HepG2 (cell line): ENCODE data around the gene JPT2. TPM values are rescaled to one million over a fixed set of nuclear protein-coding genes. Genes with fewer than 3 reads are reported as not detected.
A peak's percentile ranks its signal among the peaks of the same experiment; 100 is the strongest.
"Not testable (repeated sequence)": the region's sequence is repeated elsewhere in the genome, so short reads cannot be mapped to it uniquely, and the experiment has no call there.

Experiments
- ADNP ChIP-seq: sonication (generic); formaldehyde crosslinking; IDR thresholded peaks from 2 replicates; pipeline ENCODE4 v1.4.0; 2020; ENCODE audit warnings: missing genetic modification reagents
- CEBPG ChIP-seq: IDR thresholded peaks from 2 replicates; pipeline ENCODE4 v1.6.1; 2016
- DPF2 ChIP-seq: sonication (generic); formaldehyde crosslinking; IDR thresholded peaks from 2 replicates; pipeline ENCODE4 v1.4.0; 2020; ENCODE audit warnings: mild to moderate bottlenecking, low read depth, missing genetic modification reagents, borderline replicate concordance
- FOXP1 ChIP-seq, 2 experiments: fragments of 450-650 bp in 1 of 2; IDR thresholded peaks; 2 replicates each; pipeline ENCODE4 v1.6.1; 2017 to 2018; ENCODE audit warnings: antibody characterized with exemption in 1 of 2
- GABPA ChIP-seq, 2 experiments: IDR thresholded peaks; 2 replicates each; pipeline ENCODE4 v1.6.1; 2011 to 2016; ENCODE audit warnings: low read depth in 2 of 2, low read length in 1 of 2, missing biosample characterization in 1 of 2, missing genetic modification characterization in 1 of 2
- HNF4A ChIP-seq: sonication (generic); formaldehyde crosslinking; IDR thresholded peaks from 2 replicates; pipeline ENCODE4 v1.4.0; 2020; ENCODE audit warnings: missing genetic modification reagents
- HOXA3 ChIP-seq: sonication (generic); formaldehyde crosslinking; IDR thresholded peaks from 2 replicates; pipeline ENCODE4 v1.5.0; 2020; ENCODE audit warnings: missing genetic modification reagents
- KDM1A ChIP-seq: IDR thresholded peaks from 2 replicates; pipeline ENCODE4 v1.6.1; 2016; ENCODE audit warnings: missing compliant biosample characterization
- PHF5A ChIP-seq: IDR thresholded peaks from one replicate; pipeline ENCODE4 v1.6.1; 2018; ENCODE audit warnings: low read depth, missing genetic modification reagents; ENCODE audit not compliant: unreplicated experiment
- SALL1 ChIP-seq: sonication (generic); formaldehyde crosslinking; IDR thresholded peaks from 2 replicates; pipeline ENCODE4 v1.8.0; 2022; ENCODE audit warnings: mild to moderate bottlenecking, missing genetic modification reagents
- SOX13 ChIP-seq, 3 experiments: fragments of 450-650 bp in 1 of 3; sonication (generic) in 1 of 3; formaldehyde crosslinking in 1 of 3; IDR thresholded peaks in 2 of 3; conservative IDR thresholded peaks in 1 of 3; 2 replicates each; pipeline versions ENCODE4 v1.5.0 to v1.6.1; 2016 to 2020; ENCODE audit warnings: antibody characterized with exemption in 1 of 3, mild to moderate bottlenecking in 1 of 3, missing compliant biosample characterization in 1 of 3, missing genetic modification reagents in 1 of 3, moderate library complexity in 1 of 3
- SOX5 ChIP-seq: IDR thresholded peaks from 2 replicates; pipeline ENCODE4 v1.6.1; 2016; ENCODE audit warnings: borderline replicate concordance
- ZMYM4 ChIP-seq: sonication (generic); formaldehyde crosslinking; IDR thresholded peaks from 2 replicates; pipeline ENCODE4 v1.8.1; 2023; ENCODE audit warnings: mild to moderate bottlenecking, missing genetic modification reagents
- ZNF644 ChIP-seq: IDR thresholded peaks from 2 replicates; pipeline ENCODE4 v1.6.1; 2016; ENCODE audit warnings: low read depth
- ZNF788 ChIP-seq: sonication (generic); formaldehyde crosslinking; IDR thresholded peaks from 2 replicates; pipeline ENCODE4 v1.5.0; 2020; ENCODE audit warnings: mild to moderate bottlenecking, missing genetic modification reagents, borderline replicate concordance
- polyA plus RNA-seq, 8 experiments: library from polyadenylated mRNA; depleted of rRNA in 3 of 8; stranded (reverse) in 7 of 8; unstranded in 1 of 8; fragments of >200 nt; fragmentation: Illumina TruSeq in 4 of 8; extraction: Trizol in 4 of 8; gene quantifications; 2 replicates each; pipeline versions ENCODE4 v1.2.1 to v1.2.3, GENCODE V29; 2011 to 2016; ENCODE audit warnings: low read depth in 4 of 8, missing spikeins in 1 of 8, mixed read lengths in 1 of 8; ENCODE audit not compliant: insufficient read depth in 1 of 8
- total RNA-seq, 5 experiments: library from RNA; depleted of rRNA; stranded (reverse); fragments of >200 nt; fragmentation: Illumina TruSeq; extraction: Trizol; gene quantifications; 2 replicates each; pipeline ENCODE4 v1.2.3, GENCODE V29; 2016; ENCODE audit warnings: low read depth in 1 of 5
- TF ChIP-seq, protein P1 (sequence below): sonication (generic); formaldehyde crosslinking; IDR thresholded peaks from 2 replicates; pipeline ENCODE4 v1.9.0; 2021; ENCODE audit warnings: mild to moderate bottlenecking, missing genetic modification reagents
- TF ChIP-seq, protein P2 (sequence below): sonication (generic); formaldehyde crosslinking; IDR thresholded peaks from 2 replicates; pipeline ENCODE4 v1.5.1; 2020; ENCODE audit warnings: mild to moderate bottlenecking, missing genetic modification reagents

The JPT2 gene
- total and polyA plus RNA-seq, 2 of the 13 experiments (the other 11 are each of a cell fraction or from before 2014, with no cell fraction given) = 53.5 to 89.4 TPM

- TF ChIP-seq, protein P1, sequence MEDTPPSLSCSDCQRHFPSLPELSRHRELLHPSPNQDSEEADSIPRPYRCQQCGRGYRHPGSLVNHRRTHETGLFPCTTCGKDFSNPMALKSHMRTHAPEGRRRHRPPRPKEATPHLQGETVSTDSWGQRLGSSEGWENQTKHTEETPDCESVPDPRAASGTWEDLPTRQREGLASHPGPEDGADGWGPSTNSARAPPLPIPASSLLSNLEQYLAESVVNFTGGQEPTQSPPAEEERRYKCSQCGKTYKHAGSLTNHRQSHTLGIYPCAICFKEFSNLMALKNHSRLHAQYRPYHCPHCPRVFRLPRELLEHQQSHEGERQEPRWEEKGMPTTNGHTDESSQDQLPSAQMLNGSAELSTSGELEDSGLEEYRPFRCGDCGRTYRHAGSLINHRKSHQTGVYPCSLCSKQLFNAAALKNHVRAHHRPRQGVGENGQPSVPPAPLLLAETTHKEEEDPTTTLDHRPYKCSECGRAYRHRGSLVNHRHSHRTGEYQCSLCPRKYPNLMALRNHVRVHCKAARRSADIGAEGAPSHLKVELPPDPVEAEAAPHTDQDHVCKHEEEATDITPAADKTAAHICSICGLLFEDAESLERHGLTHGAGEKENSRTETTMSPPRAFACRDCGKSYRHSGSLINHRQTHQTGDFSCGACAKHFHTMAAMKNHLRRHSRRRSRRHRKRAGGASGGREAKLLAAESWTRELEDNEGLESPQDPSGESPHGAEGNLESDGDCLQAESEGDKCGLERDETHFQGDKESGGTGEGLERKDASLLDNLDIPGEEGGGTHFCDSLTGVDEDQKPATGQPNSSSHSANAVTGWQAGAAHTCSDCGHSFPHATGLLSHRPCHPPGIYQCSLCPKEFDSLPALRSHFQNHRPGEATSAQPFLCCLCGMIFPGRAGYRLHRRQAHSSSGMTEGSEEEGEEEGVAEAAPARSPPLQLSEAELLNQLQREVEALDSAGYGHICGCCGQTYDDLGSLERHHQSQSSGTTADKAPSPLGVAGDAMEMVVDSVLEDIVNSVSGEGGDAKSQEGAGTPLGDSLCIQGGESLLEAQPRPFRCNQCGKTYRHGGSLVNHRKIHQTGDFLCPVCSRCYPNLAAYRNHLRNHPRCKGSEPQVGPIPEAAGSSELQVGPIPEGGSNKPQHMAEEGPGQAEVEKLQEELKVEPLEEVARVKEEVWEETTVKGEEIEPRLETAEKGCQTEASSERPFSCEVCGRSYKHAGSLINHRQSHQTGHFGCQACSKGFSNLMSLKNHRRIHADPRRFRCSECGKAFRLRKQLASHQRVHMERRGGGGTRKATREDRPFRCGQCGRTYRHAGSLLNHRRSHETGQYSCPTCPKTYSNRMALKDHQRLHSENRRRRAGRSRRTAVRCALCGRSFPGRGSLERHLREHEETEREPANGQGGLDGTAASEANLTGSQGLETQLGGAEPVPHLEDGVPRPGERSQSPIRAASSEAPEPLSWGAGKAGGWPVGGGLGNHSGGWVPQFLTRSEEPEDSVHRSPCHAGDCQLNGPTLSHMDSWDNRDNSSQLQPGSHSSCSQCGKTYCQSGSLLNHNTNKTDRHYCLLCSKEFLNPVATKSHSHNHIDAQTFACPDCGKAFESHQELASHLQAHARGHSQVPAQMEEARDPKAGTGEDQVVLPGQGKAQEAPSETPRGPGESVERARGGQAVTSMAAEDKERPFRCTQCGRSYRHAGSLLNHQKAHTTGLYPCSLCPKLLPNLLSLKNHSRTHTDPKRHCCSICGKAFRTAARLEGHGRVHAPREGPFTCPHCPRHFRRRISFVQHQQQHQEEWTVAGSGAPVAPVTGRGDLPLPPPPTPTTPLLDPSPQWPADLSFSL (CRISPR knock-in tag) = 0 out of 2 replicates have a peak, but pooled peaks have one; percentile 43
- peak; percentile 90 for TF ChIP-seq CEBPG (CRISPR knock-in tag)
- 0 out of 2 replicates have a peak, but pooled peaks have one; percentile 26 for TF ChIP-seq ZMYM4 (CRISPR knock-in tag)
- TF ChIP-seq SOX13 (IDR thresholded peaks at IDR 0.05); GABPA (IDR thresholded peaks at IDR 0.05; ENCODE audit: low read depth, low read length): not testable (repeated sequence)
- TF ChIP-seq SOX13 (CRISPR knock-in tag; conservative IDR thresholded peaks at IDR 0.05 in 1 of 2, IDR thresholded peaks at IDR 0.05 in 1 of 2) = peak in 1 of 2 experiments; percentile 64; a peak in 2 of 4 replicates
- peak; percentile 54; the same call in 1 of the 2 replicates for TF ChIP-seq HOXA3 (CRISPR knock-in tag)
- peak; percentile 75; the same call in 1 of the 2 replicates for TF ChIP-seq KDM1A (CRISPR knock-in tag)
- peak; percentile 37; the same call in 1 of the 2 replicates for TF ChIP-seq ZNF788 (CRISPR knock-in tag)
- TF ChIP-seq DPF2 (CRISPR knock-in tag) = peak; percentile 71
- TF ChIP-seq, protein P2, sequence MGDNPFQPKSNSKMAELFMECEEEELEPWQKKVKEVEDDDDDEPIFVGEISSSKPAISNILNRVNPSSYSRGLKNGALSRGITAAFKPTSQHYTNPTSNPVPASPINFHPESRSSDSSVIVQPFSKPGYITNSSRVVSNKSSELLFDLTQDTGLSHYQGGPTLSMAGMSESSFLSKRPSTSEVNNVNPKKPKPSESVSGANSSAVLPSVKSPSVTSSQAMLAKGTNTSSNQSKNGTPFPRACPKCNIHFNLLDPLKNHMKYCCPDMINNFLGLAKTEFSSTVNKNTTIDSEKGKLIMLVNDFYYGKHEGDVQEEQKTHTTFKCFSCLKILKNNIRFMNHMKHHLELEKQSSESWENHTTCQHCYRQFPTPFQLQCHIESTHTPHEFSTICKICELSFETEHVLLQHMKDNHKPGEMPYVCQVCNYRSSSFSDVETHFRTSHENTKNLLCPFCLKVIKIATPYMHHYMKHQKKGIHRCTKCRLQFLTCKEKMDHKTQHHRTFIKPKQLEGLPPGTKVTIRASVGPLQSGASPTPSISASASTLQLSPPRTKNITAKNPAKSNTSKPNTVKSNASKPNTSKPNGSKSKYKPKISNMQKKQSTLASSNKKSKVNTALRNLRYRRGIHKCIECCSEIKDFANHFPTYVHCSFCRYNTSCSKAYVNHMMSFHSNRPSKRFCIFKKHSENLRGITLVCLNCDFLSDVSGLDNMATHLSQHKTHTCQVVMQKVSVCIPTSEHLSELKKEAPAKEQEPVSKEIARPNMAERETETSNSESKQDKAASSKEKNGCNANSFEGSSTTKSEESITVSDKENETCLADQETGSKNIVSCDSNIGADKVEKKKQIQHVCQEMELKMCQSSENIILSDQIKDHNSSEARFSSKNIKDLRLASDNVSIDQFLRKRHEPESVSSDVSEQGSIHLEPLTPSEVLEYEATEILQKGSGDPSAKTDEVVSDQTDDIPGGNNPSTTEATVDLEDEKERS (CRISPR knock-in tag) = peak; percentile 85
- peak; percentile 42 for TF ChIP-seq PHF5A (CRISPR knock-in tag)
- TF ChIP-seq HNF4A (CRISPR knock-in tag) = peak; percentile 33; the same call in 1 of the 2 replicates
- peak; percentile 52; the same call in 1 of the 2 replicates for TF ChIP-seq ZNF644 (CRISPR knock-in tag)
- peak; percentile 72; the same call in 1 of the 2 replicates for TF ChIP-seq ADNP (CRISPR knock-in tag)
- peak; percentile 32; the same call in 1 of the 2 replicates for TF ChIP-seq GABPA (CRISPR knock-in tag; IDR thresholded peaks at IDR 0.05; ENCODE audit: low read depth)
- TF ChIP-seq FOXP1 (IDR thresholded peaks at IDR 0.05) = peak; percentile 81
- TF ChIP-seq FOXP1 (CRISPR knock-in tag; IDR thresholded peaks at IDR 0.05) = peak; percentile 94
- peak; percentile 66 for TF ChIP-seq SALL1 (CRISPR knock-in tag)
- TF ChIP-seq SOX5 (CRISPR knock-in tag) = peak; percentile 60; the same call in 1 of the 2 replicates
These were observed 41.6 kb downstream of the JPT2 start (continued) for GRCh38 chr16:1719559-1720229.
